Prostate gland (tissue), 2 donors: ENCODE results near the gene ADAM17. TPM values are rescaled to one million over a fixed set of nuclear protein-coding genes. Genes with fewer than 3 reads are reported as not detected.

Experiments
- DNase-seq: peaks from one replicate; pipeline ENCODE4 v3.0.0-alpha.2; 2019; ENCODE audit warnings: low spot score
- H3K27ac ChIP-seq, 2 donors: fragments of 200-600 bp; sonication (generic); 2 replicates each; pipeline ENCODE4 v1.5.1; 2017 to 2019
- H3K27me3 ChIP-seq: fragments of 200-600 bp; sonication (generic); replicated peaks from 2 replicates; pipeline ENCODE4 v1.5.1; 2019; ENCODE audit not compliant: insufficient read depth
- H3K36me3 ChIP-seq, 2 donors: fragments of 200-600 bp; sonication (generic); 1 replicate in 1 of 2; 2 replicates in 1 of 2; pipeline versions ENCODE4 v1.5.1 to v1.8.1; 2017 to 2019
- H3K4me1 ChIP-seq: fragments of 200-600 bp; sonication (generic); replicated peaks from 2 replicates; pipeline ENCODE4 v1.5.1; 2019
- H3K4me3 ChIP-seq, 2 donors: fragments of 200-600 bp; sonication (generic); 2 replicates each; pipeline ENCODE4 v1.5.1; 2017 to 2019
- H3K9me3 ChIP-seq: fragments of 200-600 bp; sonication (generic); 2 replicates; pipeline ENCODE4 v1.5.1; 2017
- CTCF ChIP-seq, 4 experiments: fragments of 200-600 bp in 2 of 4; fragments of 450-650 bp in 2 of 4; sonication (generic) in 2 of 4; IDR thresholded peaks; 1 replicate in 3 of 4; 2 replicates in 1 of 4; pipeline ENCODE4 v1.5.1; 2016 to 2019; ENCODE audit warnings: antibody characterized with exemption in 4 of 4, mild to moderate bottlenecking in 2 of 4, moderate library complexity in 2 of 4
- POLR2A ChIP-seq: fragments of 450-650 bp; IDR thresholded peaks from one replicate; pipeline ENCODE4 v1.6.1; 2016; ENCODE audit warnings: antibody characterized with exemption, mild to moderate bottlenecking
- POLR2AphosphoS5 ChIP-seq: sonication (generic); formaldehyde crosslinking; IDR thresholded peaks from one replicate; pipeline ENCODE4 v1.6.1; 2017; ENCODE audit warnings: antibody characterized with exemption
- WGBS: methylation state at CpG from one replicate; pipeline ENCODE4 v1.1.5; 2018; 5-methylcytosine and 5-hydroxymethylcytosine counted together
- intact Hi-C: fragments of 100-400 bp; cut with DNase I; formaldehyde crosslinking; loops from one replicate; pipeline ENCODE4 v1.14.2; 2022
- total RNA-seq, 2 donors: library from RNA; depleted of rRNA; stranded (reverse); fragments of >200 nt; gene quantifications; one replicate each; pipeline ENCODE4 v1.1.0, GENCODE V29; 2016

The ADAM17 gene
- total RNA-seq, 2 donors from 2014 or later = 15.8 to 40.0 TPM

GRCh38 chr2:9490789-9491188 is 64.8 kb downstream of the ADAM17 start:
- no peak overlapping the region for H3K27ac ChIP-seq
- TF ChIP-seq CTCF (IDR thresholded peaks at IDR 0.05) (no peak), POLR2A (no peak), POLR2AphosphoS5 (no peak)
- no peak overlapping the region for H3K4me3 ChIP-seq
- H3K27me3 ChIP-seq = no peaks in the 10 kb centered on the region
- H3K9me3 ChIP-seq = no peaks in the 10 kb centered on the region
- intact Hi-C loops = no loop called here
- DNase-seq = no peak
- 78% methylated on average over 2 of the region's 2 CpGs for WGBS
- no peaks in the 10 kb centered on the region for H3K4me1 ChIP-seq
- peaks cover 8 to 17% of the 10 kb centered on the region in 2 donors for H3K36me3 ChIP-seq

- H3K9me3 ChIP-seq = no peaks in the 10 kb centered on the region
- H3K36me3 ChIP-seq = peaks cover 8 to 12% of the 10 kb centered on the region in 2 donors
- no peak overlapping the region for H3K4me3 ChIP-seq
- intact Hi-C loops = no loop called here
- H3K27me3 ChIP-seq = no peaks in the 10 kb centered on the region
- no peak for DNase-seq
- no peak for TF ChIP-seq CTCF (IDR thresholded peaks at IDR 0.05)
- no peak for TF ChIP-seq POLR2AphosphoS5
- H3K4me1 ChIP-seq = no peaks in the 10 kb centered on the region
- H3K27ac ChIP-seq = no peak overlapping the region
- WGBS = 100% methylated on average over 1 of the region's 1 CpG
These were observed 66.8 kb downstream of the ADAM17 start for GRCh38 chr2:9488583-9489547.

- no peaks in the 10 kb centered on the region for H3K9me3 ChIP-seq
- no peaks in the 10 kb centered on the region for H3K27me3 ChIP-seq
- intact Hi-C loops = no loop called here
- H3K4me3 ChIP-seq = no peak overlapping the region
- TF ChIP-seq POLR2AphosphoS5 (no peak), POLR2A (no peak), CTCF (IDR thresholded peaks at IDR 0.05) (no peak)
- no peak overlapping the region for H3K27ac ChIP-seq
- H3K4me1 ChIP-seq = no peaks in the 10 kb centered on the region
- 77% methylated on average over 5 of the region's 5 CpGs for WGBS
- no peak for DNase-seq
- H3K36me3 ChIP-seq = peaks cover 0 to 9% of the 10 kb centered on the region in 2 donors
These were observed 71.1 kb downstream of the ADAM17 start for GRCh38 chr2:9484533-9484932.

- no peaks in the 10 kb centered on the region for H3K9me3 ChIP-seq
- no peak overlapping the region for H3K27ac ChIP-seq
- no peaks in the 10 kb centered on the region for H3K27me3 ChIP-seq
- H3K36me3 ChIP-seq = peaks cover 0 to 9% of the 10 kb centered on the region in 2 donors
- no peaks in the 10 kb centered on the region for H3K4me1 ChIP-seq
- intact Hi-C loops = no loop called here
- no peak for DNase-seq
- TF ChIP-seq CTCF (IDR thresholded peaks at IDR 0.05) (no peak), POLR2AphosphoS5 (no peak)
- no peak overlapping the region for H3K4me3 ChIP-seq
These were observed 72.5 kb downstream of the ADAM17 start for GRCh38 chr2:9483107-9483506.

- Histone ChIP-seq H3K9me3 (no peaks in the 10 kb centered on the region), H3K36me3 (peaks cover 0 to 7% of the 10 kb centered on the region in 2 donors), H3K4me1 (no peaks in the 10 kb centered on the region), H3K27me3 (no peaks in the 10 kb centered on the region), H3K27ac (no peak overlapping the region), H3K4me3 (no peak overlapping the region)
- intact Hi-C loops = no loop called here
- WGBS = 97% methylated on average over 4 of the region's 4 CpGs
- TF ChIP-seq POLR2AphosphoS5 (no peak), POLR2A (no peak), CTCF (IDR thresholded peaks at IDR 0.05) (no peak)
- no peak for DNase-seq
These were observed 75.5 kb downstream of the ADAM17 start for GRCh38 chr2:9480157-9480556.
